ENCODE results near the gene TGFBR3L.
A peak's percentile ranks its signal among the peaks of the same experiment; 100 is the strongest.

Gene TGFBR3L

DNA sequence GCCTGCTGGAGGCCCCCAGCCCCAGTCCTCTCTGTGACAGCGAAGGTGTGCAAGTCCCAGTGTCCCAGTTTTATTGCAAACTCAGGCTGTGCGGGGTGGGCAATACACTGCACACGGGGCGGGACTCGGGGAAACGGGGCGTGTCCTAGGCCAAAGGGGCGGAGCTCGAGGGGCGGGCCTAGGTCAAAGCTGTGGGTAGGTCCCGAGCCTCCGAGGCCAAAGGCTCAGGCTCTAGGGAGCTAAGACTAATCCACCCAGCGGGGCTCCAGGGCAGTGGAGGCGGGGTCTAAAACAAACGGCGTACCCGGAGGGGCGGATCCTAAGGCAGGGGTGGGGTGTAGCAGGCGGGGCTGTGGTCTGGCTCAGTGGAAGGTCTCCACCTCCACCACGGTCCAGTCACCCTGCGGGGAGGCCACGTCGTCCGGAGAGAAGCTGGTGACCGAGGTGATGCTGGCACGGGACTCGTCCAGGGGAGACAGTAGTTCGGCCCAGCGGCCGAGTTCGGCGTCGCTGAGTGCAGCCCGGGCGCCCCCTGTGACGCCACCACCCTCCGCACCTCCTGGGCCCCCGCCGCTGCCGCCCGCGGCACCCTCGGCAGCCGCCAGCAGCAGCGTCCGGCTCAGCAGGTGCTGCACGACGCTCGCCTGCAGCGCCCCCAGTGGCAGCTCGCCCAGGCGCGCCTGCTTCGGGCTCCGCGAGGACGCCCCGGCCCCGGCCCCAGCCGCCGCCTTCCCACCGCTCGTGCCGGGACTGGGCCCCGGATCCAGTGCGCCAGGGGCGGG lies 45.8 kb upstream of the TGFBR3L start:
- TF ChIP-seq, protein P1, sequence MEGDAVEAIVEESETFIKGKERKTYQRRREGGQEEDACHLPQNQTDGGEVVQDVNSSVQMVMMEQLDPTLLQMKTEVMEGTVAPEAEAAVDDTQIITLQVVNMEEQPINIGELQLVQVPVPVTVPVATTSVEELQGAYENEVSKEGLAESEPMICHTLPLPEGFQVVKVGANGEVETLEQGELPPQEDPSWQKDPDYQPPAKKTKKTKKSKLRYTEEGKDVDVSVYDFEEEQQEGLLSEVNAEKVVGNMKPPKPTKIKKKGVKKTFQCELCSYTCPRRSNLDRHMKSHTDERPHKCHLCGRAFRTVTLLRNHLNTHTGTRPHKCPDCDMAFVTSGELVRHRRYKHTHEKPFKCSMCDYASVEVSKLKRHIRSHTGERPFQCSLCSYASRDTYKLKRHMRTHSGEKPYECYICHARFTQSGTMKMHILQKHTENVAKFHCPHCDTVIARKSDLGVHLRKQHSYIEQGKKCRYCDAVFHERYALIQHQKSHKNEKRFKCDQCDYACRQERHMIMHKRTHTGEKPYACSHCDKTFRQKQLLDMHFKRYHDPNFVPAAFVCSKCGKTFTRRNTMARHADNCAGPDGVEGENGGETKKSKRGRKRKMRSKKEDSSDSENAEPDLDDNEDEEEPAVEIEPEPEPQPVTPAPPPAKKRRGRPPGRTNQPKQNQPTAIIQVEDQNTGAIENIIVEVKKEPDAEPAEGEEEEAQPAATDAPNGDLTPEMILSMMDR (conservative IDR thresholded peaks at IDR 0.05; ENCODE audit: low read depth) = peak; percentile 92
- peak overlapping the region; percentile 75 for H3K27ac ChIP-seq
- ChIA-PET POLR2A (ENCODE audit: low non-redundant PET) (interaction anchor here (0.6 to 1.2 kb wide), 5 partner anchors 20 to 52 kb away, joined by 3 to 6 read pairs (median 5); partner anchors contain the start of gene LRRC8E), CTCF (interaction anchor here (0.6 to 1.8 kb wide), 11 partner anchors 11 to 1221 kb away, joined by 3 to 10 read pairs (median 4); partner anchors contain the start of gene SNAPC2)
- DNase-seq (ENCODE audit: low spot score) = peak; percentile 76

DNA sequence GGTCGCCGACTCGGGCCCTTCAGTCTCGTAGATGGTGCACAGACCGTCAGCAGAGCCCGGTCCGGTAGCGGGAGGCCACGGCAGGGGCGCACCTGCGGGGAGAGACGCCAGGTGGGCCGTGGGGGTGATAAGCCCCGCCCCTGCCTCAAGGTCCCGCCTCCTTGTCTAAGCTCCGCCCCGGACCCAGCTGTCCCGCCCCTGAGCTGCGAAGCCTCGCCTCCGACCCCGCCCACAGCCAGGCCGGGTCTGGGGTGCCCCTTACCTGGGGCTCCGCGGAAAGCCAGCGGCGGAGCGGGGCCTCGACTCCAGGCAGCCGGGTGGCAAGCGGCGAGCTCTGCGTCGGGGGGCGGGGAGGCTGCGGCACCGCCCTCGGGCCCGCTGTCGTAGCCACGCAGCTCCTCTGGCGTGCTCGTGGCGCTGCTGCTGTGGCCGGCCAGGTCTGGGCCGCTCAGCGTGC lies 45.1 kb upstream of the TGFBR3L start:
- peak; percentile 77 for DNase-seq (ENCODE audit: low spot score)
- peak overlapping the region; percentile 75 for H3K27ac ChIP-seq
- ChIA-PET CTCF (interaction anchor here (0.7 to 1.8 kb wide), 8 partner anchors 12 to 69 kb away, joined by 3 to 10 read pairs (median 4); partner anchors contain the start of gene SNAPC2), POLR2A (ENCODE audit: low non-redundant PET) (interaction anchor here (0.6 to 1.2 kb wide), 4 partner anchors 19 to 51 kb away, joined by 3 to 6 read pairs (median 4); partner anchors contain the start of gene LRRC8E)
- TF ChIP-seq, protein P1 (conservative IDR thresholded peaks at IDR 0.05; ENCODE audit: low read depth) = peak; percentile 70

DNA sequence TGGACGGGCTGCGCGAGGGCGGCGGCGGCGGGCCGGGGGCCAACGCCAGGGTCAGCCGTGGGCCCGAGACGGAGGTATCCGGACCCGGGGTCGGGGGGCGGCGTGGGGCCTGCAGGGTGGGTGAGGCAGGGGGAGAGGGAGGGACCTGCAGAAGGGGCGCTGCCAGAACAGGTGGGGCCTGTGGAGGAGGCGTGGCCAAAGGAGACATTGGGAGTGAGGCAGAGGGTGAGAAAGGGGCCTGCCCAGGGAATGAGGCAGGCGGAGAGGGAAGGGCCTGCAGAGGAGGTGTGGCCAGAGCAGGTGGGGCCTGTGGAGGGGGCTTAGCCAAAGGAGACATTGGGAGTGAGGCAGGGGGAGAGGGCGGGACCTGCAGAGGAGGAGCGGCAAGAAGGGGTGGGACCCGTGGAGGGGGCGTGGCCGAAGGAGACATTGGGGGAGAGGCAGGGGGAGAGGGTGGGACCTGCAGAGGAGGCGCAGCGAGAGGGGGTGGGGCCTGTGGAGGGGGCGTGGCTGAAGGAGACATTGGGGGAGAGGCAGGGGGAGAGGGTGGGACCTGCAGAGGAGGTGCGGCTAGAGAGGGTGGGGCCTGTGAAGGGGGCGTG lies 44.6 kb upstream of the TGFBR3L start:
- H3K27ac ChIP-seq = peak overlapping the region; percentile 75
- CTCF ChIA-PET = interaction anchor here (0.7 to 1.8 kb wide), 4 partner anchors 16 to 52 kb away, joined by 4 to 10 read pairs (median 6); partner anchors contain the start of gene SNAPC2
- TF ChIP-seq, protein P1 (conservative IDR thresholded peaks at IDR 0.05; ENCODE audit: low read depth) = no peak
- POLR2A ChIA-PET (ENCODE audit: low non-redundant PET) = interaction anchor here (1.1 to 1.2 kb wide), 2 partner anchors 19 to 30 kb away, joined by 3 to 6 read pairs; partner anchors contain the start of gene LRRC8E
- peak; percentile 30 for DNase-seq (ENCODE audit: low spot score)

DNA sequence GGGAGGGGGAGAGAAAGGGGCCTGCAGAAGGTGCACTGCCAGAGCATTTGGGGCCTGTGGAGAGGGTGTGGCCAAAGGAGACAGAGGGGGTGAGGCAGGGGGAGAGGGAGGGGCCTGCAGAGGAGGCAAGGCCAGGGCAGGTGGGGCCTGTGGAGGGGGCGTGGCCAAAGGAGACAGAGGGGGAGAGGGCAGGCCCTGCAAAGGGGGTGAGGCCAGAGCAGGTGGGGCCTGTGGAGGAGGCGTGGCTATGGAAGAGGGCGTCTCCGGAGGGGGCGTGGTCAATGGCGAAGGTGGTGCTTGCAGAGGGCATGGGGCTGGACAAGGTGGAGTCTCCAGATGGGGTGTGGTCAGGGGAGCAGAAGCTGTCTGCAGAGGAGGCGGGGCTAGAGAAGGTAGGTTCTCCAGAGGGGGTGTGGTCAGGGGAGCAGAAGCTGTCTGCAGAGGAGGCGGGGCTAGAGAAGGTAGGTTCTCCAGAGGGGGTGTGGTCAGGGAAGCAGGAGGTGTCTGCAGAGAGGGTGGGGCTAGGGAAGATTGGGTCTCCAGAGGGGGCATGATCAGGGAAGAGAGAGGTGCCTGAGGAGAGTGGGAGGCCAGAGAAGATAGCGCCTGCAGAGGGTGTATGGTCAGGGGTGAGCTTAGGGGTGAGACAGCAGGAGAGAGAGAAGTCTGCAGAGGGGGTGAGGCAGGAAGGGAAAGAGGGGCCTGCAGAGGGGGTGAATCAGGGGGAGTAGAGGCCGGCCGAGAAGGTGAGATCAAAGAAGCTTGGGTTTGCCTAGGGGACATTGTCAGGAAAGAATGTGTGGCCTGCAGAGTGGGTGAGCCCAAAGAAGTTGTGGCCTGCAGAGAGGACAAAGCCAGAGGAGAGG lies 43.8 kb upstream of the TGFBR3L start:
- TF ChIP-seq, protein P1 (conservative IDR thresholded peaks at IDR 0.05; ENCODE audit: low read depth) = no peak

DNA sequence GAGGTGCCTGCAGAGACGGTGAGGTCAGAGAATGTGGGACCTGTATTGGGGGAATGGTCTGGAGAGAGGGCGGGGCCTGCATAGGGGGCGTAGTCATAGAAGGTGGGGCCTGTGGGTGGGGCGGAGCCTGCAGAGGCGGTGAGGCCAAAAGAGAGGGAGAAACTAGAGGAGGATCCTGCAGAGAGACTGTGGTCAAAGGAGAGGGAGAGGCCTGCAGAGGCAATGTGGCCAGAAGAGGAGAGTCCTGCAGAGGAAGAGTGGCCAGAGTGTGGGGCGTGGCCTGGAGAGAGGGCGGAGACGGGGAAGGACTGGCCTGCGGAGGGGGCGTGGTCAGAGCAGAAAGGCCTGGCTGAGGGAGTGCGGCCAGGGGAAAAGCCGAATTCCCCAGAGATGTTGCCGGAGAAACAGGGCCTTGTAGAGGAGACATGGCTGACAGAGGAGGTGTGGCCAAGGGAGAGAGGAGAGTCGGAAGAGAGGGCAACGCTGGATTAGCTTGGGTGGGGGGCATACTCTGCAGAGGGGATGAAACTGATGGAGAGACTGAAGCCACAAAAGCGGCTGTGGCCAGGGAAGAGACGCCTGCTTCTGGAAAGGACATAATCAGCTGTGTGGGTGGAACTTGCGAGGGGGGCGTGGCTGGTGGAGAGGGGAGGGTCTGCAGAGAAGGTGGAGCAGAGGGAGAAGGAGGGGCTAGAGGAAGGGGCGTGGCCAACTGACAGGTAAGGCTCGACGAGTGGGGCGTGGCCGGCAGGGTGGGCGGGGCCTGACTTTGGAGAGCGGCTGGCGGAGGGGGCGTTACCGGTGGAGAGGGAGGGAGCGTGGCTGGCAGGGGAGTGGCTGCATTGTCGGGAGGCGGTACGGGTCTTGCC lies 43.0 kb upstream of the TGFBR3L start:
- POLR2A ChIA-PET (ENCODE audit: low non-redundant PET) = no interaction called here
- H3K27ac ChIP-seq = peak overlapping the region; percentile 89
- DNase-seq (ENCODE audit: low spot score) = peak; percentile 86
- TF ChIP-seq, protein P1 (conservative IDR thresholded peaks at IDR 0.05; ENCODE audit: low read depth) = no peak
- CTCF ChIA-PET = interaction anchor here (0.6 kb wide), 1 partner anchor 34 kb away, joined by 3 read pairs; no protein-coding TSS in a partner anchor

More for the DNA sequence above, 43.8 kb upstream of the TGFBR3L start:
- CTCF ChIA-PET = no interaction called here
- POLR2A ChIA-PET (ENCODE audit: low non-redundant PET) = interaction anchor here (0.7 kb wide), 1 partner anchor 24 kb away, joined by 4 read pairs; no protein-coding TSS in a partner anchor
- H3K27ac ChIP-seq = peak overlapping the region; percentile 89
- DNase-seq (ENCODE audit: low spot score) = peak; percentile 77

All from RWPE1 (cell line).